ENCODE results near the gene PLAAT5.

The PLAAT5 gene

GRCh38 chr11:63490551-63491239, at the start of gene PLAAT5:
TSS of gene PLAAT5 (minus strand) at chr11:63491167. CDS start at chr11:63491034, 133 bp downstream.
- Histone ChIP-seq H2AFZ (ENCODE audit: low read depth, low read length) (no peak within 1 kb of the TSS), H3K27me3 (ENCODE audit: low read depth, low read length) (peaks cover 13% of the 10 kb centered on the region), H3K4me2 (ENCODE audit: low read length) (no peak within 1 kb of the TSS), H3K4me3 (ENCODE audit: low read length) (no peak within 1 kb of the TSS), H4K20me1 (ENCODE audit: insufficient read depth, low read length) (no peaks in the 10 kb centered on the region), H3K4me1 (ENCODE audit: low read length) (no peaks in the 10 kb centered on the region), H3K9me3 (ENCODE audit: insufficient read depth, low read length) (peaks cover 2% of the 10 kb centered on the region; the same call in 1 of the 2 replicates), H3K36me3 (replicated peaks; ENCODE audit: low read depth, low read length) (no peaks in the 10 kb centered on the region), H3K79me2 (ENCODE audit: low read length) (no peaks in the 10 kb centered on the region), H3K27ac (ENCODE audit: low read length) (no peak within 1 kb of the TSS), H3K9ac (ENCODE audit: low read length) (no peak within 1 kb of the TSS)
- no peak for TF ChIP-seq EZH2phosphoT487 (IDR thresholded peaks at IDR 0.05; ENCODE audit: low read depth)
- TF ChIP-seq, protein P1, sequence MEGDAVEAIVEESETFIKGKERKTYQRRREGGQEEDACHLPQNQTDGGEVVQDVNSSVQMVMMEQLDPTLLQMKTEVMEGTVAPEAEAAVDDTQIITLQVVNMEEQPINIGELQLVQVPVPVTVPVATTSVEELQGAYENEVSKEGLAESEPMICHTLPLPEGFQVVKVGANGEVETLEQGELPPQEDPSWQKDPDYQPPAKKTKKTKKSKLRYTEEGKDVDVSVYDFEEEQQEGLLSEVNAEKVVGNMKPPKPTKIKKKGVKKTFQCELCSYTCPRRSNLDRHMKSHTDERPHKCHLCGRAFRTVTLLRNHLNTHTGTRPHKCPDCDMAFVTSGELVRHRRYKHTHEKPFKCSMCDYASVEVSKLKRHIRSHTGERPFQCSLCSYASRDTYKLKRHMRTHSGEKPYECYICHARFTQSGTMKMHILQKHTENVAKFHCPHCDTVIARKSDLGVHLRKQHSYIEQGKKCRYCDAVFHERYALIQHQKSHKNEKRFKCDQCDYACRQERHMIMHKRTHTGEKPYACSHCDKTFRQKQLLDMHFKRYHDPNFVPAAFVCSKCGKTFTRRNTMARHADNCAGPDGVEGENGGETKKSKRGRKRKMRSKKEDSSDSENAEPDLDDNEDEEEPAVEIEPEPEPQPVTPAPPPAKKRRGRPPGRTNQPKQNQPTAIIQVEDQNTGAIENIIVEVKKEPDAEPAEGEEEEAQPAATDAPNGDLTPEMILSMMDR (IDR thresholded peaks at IDR 0.05; ENCODE audit: low read depth, low read length), result no peak

GRCh38 chr11:63537293-63538101, 46.5 kb upstream of the PLAAT5 start:
- no peaks in the 10 kb centered on the region for H3K79me2 ChIP-seq (ENCODE audit: low read length)
- peaks cover 16% of the 10 kb centered on the region for H3K4me1 ChIP-seq (ENCODE audit: low read length)
- TF ChIP-seq, protein P1 (IDR thresholded peaks at IDR 0.05; ENCODE audit: low read depth, low read length), result no peak
- no peak for TF ChIP-seq EZH2phosphoT487 (IDR thresholded peaks at IDR 0.05; ENCODE audit: low read depth)
- H3K4me3 ChIP-seq (ENCODE audit: low read length), result peak overlapping the region; percentile 49
- H3K36me3 ChIP-seq (replicated peaks; ENCODE audit: low read depth, low read length), result no peaks in the 10 kb centered on the region
- peak overlapping the region; percentile 5; the same call in 1 of the 2 replicates for H2AFZ ChIP-seq (ENCODE audit: low read depth, low read length)
- H3K4me2 ChIP-seq (ENCODE audit: low read length), result peak overlapping the region; percentile 77
- H3K27me3 ChIP-seq (ENCODE audit: low read depth, low read length), result peaks cover 25% of the 10 kb centered on the region
- H3K27ac ChIP-seq (ENCODE audit: low read length), result no peak overlapping the region
- H3K9ac ChIP-seq (ENCODE audit: low read length), result peak overlapping the region; percentile 12; the same call in 1 of the 2 replicates
- H3K9me3 ChIP-seq (ENCODE audit: insufficient read depth, low read length), result no peaks in the 10 kb centered on the region
- no peaks in the 10 kb centered on the region for H4K20me1 ChIP-seq (ENCODE audit: insufficient read depth, low read length)

DNA sequence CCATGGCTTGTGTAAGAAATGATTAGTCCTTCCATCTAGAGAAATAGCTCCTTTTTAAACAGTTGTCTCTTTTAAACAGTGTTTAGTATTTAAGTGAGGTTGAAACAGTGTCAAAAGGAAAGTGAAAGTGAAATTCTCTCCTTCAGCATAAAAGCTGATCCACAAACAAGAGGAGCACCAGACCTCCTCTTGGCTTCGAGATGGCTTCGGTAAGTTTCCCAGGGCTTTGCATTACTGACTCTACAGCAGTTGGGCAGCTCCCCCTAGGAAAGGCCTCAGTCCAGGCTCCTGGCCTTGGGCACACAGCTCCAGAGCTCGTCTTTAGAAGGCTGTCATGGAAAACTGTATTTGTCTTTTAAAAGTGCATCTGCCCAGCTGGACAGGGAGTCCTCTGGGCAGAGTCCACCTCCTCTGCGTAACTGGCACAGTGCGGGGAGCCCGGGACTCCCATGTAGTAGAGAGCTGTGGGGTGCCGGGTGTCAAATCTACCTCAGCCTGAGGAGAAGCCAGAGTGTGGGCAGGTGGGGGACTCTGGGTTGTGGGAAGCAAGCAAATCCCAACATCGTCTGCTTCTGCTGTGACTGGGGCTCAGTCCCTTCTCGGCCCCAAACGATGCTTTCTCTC, 45.8 kb upstream of the PLAAT5 start, which contains the start of gene PLAAT4:
PLAAT4 (plus strand) TSS at position 140 of the 624 bp plus-strand sequence; CDS start at position 201, 61 bp downstream.
- peak within 1 kb of the TSS; percentile 82 for H2AFZ ChIP-seq (ENCODE audit: low read depth, low read length)
- H3K4me2 ChIP-seq (ENCODE audit: low read length), result peak within 1 kb of the TSS; percentile 77
- H3K9ac ChIP-seq (ENCODE audit: low read length), result peak within 1 kb of the TSS; percentile 12; the same call in 1 of the 2 replicates
- no peaks in the 10 kb centered on the region for H3K9me3 ChIP-seq (ENCODE audit: insufficient read depth, low read length)
- peaks cover 26% of the 10 kb centered on the region for H3K27me3 ChIP-seq (ENCODE audit: low read depth, low read length)
- no peak within 1 kb of the TSS for H3K27ac ChIP-seq (ENCODE audit: low read length)
- H3K4me1 ChIP-seq (ENCODE audit: low read length), result peaks cover 18% of the 10 kb centered on the region
- no peaks in the 10 kb centered on the region for H3K79me2 ChIP-seq (ENCODE audit: low read length)
- H3K4me3 ChIP-seq (ENCODE audit: low read length), result peak within 1 kb of the TSS; percentile 49
- H4K20me1 ChIP-seq (ENCODE audit: insufficient read depth, low read length), result no peaks in the 10 kb centered on the region
- H3K36me3 ChIP-seq (replicated peaks; ENCODE audit: low read depth, low read length), result no peaks in the 10 kb centered on the region
- no peak for TF ChIP-seq EZH2phosphoT487 (IDR thresholded peaks at IDR 0.05; ENCODE audit: low read depth)
- TF ChIP-seq, protein P1 (IDR thresholded peaks at IDR 0.05; ENCODE audit: low read depth, low read length), result no peak
